GM18861 (cell line): ENCODE results near the gene NPEPL1.
"Not testable (repeated sequence)": the region's sequence is repeated elsewhere in the genome, so short reads cannot be mapped to it uniquely, and the experiment has no call there.

Experiments
- ATAC-seq: cut with Tn5 transposase; IDR thresholded peaks from one replicate; pipeline ENCODE4 v1.9.1; 2021; ENCODE audit not compliant: unreplicated experiment

Gene NPEPL1

GRCh38 chr20:58731192-58731591 lies 38.6 kb downstream of the NPEPL1 start:
- ATAC-seq, result no peak

- no peak for ATAC-seq
Observed at GRCh38 chr20:58737198-58737597, 44.6 kb downstream of the NPEPL1 start.

- no peak for ATAC-seq
Observed at GRCh38 chr20:58740356-58741308, 48.0 kb downstream of the NPEPL1 start.

- ATAC-seq, result no peak
Observed at GRCh38 chr20:58741384-58741783, 48.8 kb downstream of the NPEPL1 start.

GRCh38 chr20:58742668-58743566 lies 50.3 kb downstream of the NPEPL1 start:
- no peak for ATAC-seq

GRCh38 chr20:58743929-58744534 lies 51.4 kb downstream of the NPEPL1 start:
- no peak for ATAC-seq

GRCh38 chr20:58744836-58745235 lies 52.2 kb downstream of the NPEPL1 start:
- no peak for ATAC-seq

- no peak for ATAC-seq
Observed at GRCh38 chr20:58745391-58745790, 52.8 kb downstream of the NPEPL1 start.

GRCh38 chr20:58746620-58747019 lies 54.0 kb downstream of the NPEPL1 start:
- no peak for ATAC-seq

GRCh38 chr20:58747211-58747610 lies 54.6 kb downstream of the NPEPL1 start:
- ATAC-seq, result no peak

GRCh38 chr20:58748618-58749017 lies 56.0 kb downstream of the NPEPL1 start:
- no peak for ATAC-seq

GRCh38 chr20:58749098-58749769 lies 56.6 kb downstream of the NPEPL1 start:
- no peak for ATAC-seq

- ATAC-seq, result no peak
Observed at GRCh38 chr20:58749979-58750378, 57.4 kb downstream of the NPEPL1 start.

- ATAC-seq, result not testable (repeated sequence)
Observed at GRCh38 chr20:58750706-58751105, 58.1 kb downstream of the NPEPL1 start.

GRCh38 chr20:58751979-58752378 lies 59.4 kb downstream of the NPEPL1 start:
- no peak for ATAC-seq

- ATAC-seq, result no peak
Observed at GRCh38 chr20:58752565-58752964, 60.0 kb downstream of the NPEPL1 start.

- no peak for ATAC-seq
Observed at GRCh38 chr20:58753267-58753921, 60.8 kb downstream of the NPEPL1 start.

- ATAC-seq, result no peak
Observed at GRCh38 chr20:58753922-58754551, 61.4 kb downstream of the NPEPL1 start.

- ATAC-seq, result no peak
Observed at GRCh38 chr20:58754584-58754983, 62.0 kb downstream of the NPEPL1 start.
